ENCODE results near the gene LRTM2.

DNA sequence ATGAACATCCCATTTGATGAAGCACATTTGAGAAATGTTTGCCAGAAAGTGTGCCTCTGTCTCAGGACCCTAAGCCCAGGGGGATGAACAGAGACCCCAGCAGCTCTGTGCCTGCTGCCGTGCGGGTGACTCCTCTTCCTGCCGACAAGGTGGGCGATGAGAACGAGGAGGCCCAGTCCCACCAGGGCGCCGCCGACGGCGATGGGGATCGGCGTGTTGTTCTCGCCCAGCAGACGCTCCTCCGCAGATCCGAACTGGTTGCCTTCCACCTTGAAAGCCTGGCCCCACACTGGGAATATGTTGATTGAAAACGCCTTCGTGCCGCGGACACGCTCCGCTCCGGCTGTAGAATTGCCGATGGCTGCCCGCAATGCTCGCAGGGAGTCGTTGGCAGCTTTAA is 44.1 kb downstream of the LRTM2 start:
- TF ChIP-seq CTCF (IDR thresholded peaks at IDR 0.05) (no peak), POLR2A (IDR thresholded peaks at IDR 0.05) (no peak)
